Vagina (tissue), 2 donors: ENCODE results near the gene CFAP52. TPM values are rescaled to one million over a fixed set of nuclear protein-coding genes. Genes with fewer than 3 reads are reported as not detected.

ENCODE experiments used
- DNase-seq, 2 donors: peaks; one replicate each; pipeline ENCODE4 v3.0.0-alpha.2; 2017; ENCODE audit errors: extremely low spot score in 2 of 2
- H3K27ac ChIP-seq: fragments of 200-600 bp; sonication (generic); one replicate; pipeline ENCODE4 v1.5.1; 2019
- H3K27me3 ChIP-seq: fragments of 200-600 bp; sonication (generic); one replicate; pipeline ENCODE4 v1.5.1; 2019
- H3K36me3 ChIP-seq, 2 donors: fragments of 200-600 bp; sonication (generic); one replicate each; pipeline ENCODE4 v1.5.1; 2017 to 2019
- H3K4me1 ChIP-seq: fragments of 200-600 bp; sonication (generic); one replicate; pipeline ENCODE4 v1.5.1; 2019
- H3K4me3 ChIP-seq, 2 donors: fragments of 200-600 bp; sonication (generic); 1 replicate in 1 of 2; 2 replicates in 1 of 2; pipeline ENCODE4 v1.5.1; 2016 to 2019
- H3K9me3 ChIP-seq: fragments of 200-600 bp; sonication (generic); one replicate; pipeline ENCODE4 v1.5.1; 2019
- POLR2A ChIP-seq, 2 donors: fragments of 450-650 bp; IDR thresholded peaks; one replicate each; pipeline ENCODE4 v1.6.1; 2017; ENCODE audit warnings: antibody characterized with exemption in 2 of 2, mild to moderate bottlenecking in 2 of 2, moderate library complexity in 2 of 2
- POLR2AphosphoS5 ChIP-seq, 2 donors: sonication (generic); formaldehyde crosslinking; IDR thresholded peaks; one replicate each; pipeline ENCODE4 v1.9.0; 2017; ENCODE audit warnings: antibody characterized with exemption in 2 of 2, mild to moderate bottlenecking in 2 of 2, low read depth in 1 of 2; ENCODE audit not compliant: insufficient read depth in 1 of 2
- intact Hi-C: fragments of 100-400 bp; cut with DNase I; formaldehyde crosslinking; loops from one replicate; pipeline ENCODE4 v1.15.1; 2023
- total RNA-seq: library from RNA; depleted of rRNA; stranded (reverse); fragments of >200 nt; gene quantifications from one replicate; pipeline ENCODE4 v1.2.3, GENCODE V29; 2016
- TF ChIP-seq, protein P1 (sequence below), 3 experiments: fragments of 450-650 bp in 2 of 3; fragments of 200-600 bp in 1 of 3; sonication (generic) in 1 of 3; IDR thresholded peaks; one replicate each; pipeline ENCODE4 v1.5.1; 2017 to 2019; ENCODE audit warnings: antibody characterized with exemption in 3 of 3, mild to moderate bottlenecking in 2 of 3, moderate library complexity in 2 of 3

Gene CFAP52
- total RNA-seq, 1 donor from 2014 or later = 2.5 TPM

DNA sequence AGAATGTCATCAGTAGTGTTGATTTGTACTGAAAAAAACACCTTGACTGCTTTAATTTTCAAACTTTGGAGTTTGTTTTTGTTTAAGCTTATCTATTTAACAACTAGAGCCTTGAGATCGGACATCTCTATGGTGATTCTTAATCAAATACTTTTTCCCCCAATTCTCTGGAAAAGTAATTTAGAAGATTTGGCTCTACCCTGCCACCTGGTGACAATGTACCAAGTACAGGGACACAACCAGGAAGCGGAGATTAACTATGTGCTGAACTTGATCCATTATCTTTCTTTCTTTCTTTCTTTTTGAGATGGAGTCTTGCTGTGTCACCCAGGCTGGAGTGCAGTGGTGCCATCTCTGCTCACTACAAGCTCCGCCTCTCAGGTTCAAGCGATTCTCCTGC, 99.6 kb downstream of the CFAP52 start:
- H3K4me1 ChIP-seq = no peaks in the 10 kb centered on the region
- H3K9me3 ChIP-seq = no peaks in the 10 kb centered on the region
- no peak for TF ChIP-seq POLR2A (IDR thresholded peaks at IDR 0.05)
- TF ChIP-seq, protein P1, sequence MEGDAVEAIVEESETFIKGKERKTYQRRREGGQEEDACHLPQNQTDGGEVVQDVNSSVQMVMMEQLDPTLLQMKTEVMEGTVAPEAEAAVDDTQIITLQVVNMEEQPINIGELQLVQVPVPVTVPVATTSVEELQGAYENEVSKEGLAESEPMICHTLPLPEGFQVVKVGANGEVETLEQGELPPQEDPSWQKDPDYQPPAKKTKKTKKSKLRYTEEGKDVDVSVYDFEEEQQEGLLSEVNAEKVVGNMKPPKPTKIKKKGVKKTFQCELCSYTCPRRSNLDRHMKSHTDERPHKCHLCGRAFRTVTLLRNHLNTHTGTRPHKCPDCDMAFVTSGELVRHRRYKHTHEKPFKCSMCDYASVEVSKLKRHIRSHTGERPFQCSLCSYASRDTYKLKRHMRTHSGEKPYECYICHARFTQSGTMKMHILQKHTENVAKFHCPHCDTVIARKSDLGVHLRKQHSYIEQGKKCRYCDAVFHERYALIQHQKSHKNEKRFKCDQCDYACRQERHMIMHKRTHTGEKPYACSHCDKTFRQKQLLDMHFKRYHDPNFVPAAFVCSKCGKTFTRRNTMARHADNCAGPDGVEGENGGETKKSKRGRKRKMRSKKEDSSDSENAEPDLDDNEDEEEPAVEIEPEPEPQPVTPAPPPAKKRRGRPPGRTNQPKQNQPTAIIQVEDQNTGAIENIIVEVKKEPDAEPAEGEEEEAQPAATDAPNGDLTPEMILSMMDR (IDR thresholded peaks at IDR 0.05) = no peak
- TF ChIP-seq POLR2AphosphoS5 (IDR thresholded peaks at IDR 0.05; ENCODE audit: insufficient read depth in 1 of 2, low read depth in 1 of 2) = no peak
- no peak overlapping the region for H3K4me3 ChIP-seq
- intact Hi-C loops = no loop called here
- H3K27ac ChIP-seq = no peak overlapping the region
- H3K36me3 ChIP-seq = no peaks in the 10 kb centered on the region
- no peak for DNase-seq
- no peaks in the 10 kb centered on the region for H3K27me3 ChIP-seq

DNA sequence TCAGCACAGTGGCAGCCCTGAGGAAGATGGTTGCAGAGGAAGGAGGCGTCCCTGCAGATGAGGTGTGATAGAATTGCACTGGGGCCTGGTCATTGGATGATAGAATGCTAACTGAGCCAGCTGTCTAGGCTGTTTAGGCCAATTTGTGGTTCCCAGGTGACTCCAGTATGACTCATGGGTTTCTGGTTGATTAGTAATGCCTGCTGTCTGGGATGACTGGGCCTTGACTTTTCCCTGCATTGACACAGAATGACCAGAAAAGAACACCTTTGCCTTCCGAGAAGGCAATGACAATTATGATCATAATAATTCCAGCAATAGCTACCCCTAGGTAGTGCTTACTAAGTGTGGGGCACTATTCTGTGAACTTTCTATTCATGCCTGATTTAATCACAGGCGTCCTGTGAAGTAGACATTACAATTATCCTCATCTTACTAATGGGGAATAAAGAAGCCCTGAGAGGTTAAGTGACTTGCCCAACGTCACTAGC, 100.4 kb downstream of the CFAP52 start:
- intact Hi-C loops = no loop called here
- H3K4me3 ChIP-seq = no peak overlapping the region
- DNase-seq = no peak
- TF ChIP-seq POLR2AphosphoS5 (IDR thresholded peaks at IDR 0.05; ENCODE audit: insufficient read depth in 1 of 2, low read depth in 1 of 2) (no peak), POLR2A (IDR thresholded peaks at IDR 0.05) (no peak)
- TF ChIP-seq, protein P1 (IDR thresholded peaks at IDR 0.05) = no peak
- no peaks in the 10 kb centered on the region for H3K9me3 ChIP-seq
- H3K27me3 ChIP-seq = no peaks in the 10 kb centered on the region
- no peak overlapping the region for H3K27ac ChIP-seq
- no peaks in the 10 kb centered on the region for H3K4me1 ChIP-seq
- no peaks in the 10 kb centered on the region for H3K36me3 ChIP-seq

DNA sequence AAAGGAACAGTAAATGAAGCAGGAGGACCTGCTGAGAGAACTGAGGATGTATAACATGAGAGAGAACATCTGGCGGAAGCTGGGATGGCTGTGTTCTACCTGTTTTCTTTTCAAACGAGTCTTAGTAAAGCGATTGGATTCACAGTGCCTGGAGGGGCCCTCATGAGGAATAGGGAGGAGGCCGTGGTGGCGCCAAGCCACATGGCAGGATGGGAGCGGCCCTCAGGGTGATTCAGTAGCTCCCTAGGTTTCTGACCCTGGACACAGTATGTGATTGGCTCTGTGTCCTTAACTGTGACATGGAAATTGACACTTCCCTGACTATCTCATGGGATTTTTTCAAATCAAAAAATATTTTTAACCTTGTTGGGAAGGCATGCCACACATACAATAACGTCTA, 101.0 kb downstream of the CFAP52 start:
- H3K27me3 ChIP-seq = no peaks in the 10 kb centered on the region
- TF ChIP-seq, protein P1 (IDR thresholded peaks at IDR 0.05) = no peak
- TF ChIP-seq POLR2A (IDR thresholded peaks at IDR 0.05) = no peak
- TF ChIP-seq POLR2AphosphoS5 (IDR thresholded peaks at IDR 0.05; ENCODE audit: insufficient read depth in 1 of 2, low read depth in 1 of 2) = no peak
- H3K9me3 ChIP-seq = no peaks in the 10 kb centered on the region
- H3K36me3 ChIP-seq = no peaks in the 10 kb centered on the region
- DNase-seq = no peak
- H3K4me1 ChIP-seq = no peaks in the 10 kb centered on the region
- no peak overlapping the region for H3K4me3 ChIP-seq
- no peak overlapping the region for H3K27ac ChIP-seq
- intact Hi-C loops = no loop called here

DNA sequence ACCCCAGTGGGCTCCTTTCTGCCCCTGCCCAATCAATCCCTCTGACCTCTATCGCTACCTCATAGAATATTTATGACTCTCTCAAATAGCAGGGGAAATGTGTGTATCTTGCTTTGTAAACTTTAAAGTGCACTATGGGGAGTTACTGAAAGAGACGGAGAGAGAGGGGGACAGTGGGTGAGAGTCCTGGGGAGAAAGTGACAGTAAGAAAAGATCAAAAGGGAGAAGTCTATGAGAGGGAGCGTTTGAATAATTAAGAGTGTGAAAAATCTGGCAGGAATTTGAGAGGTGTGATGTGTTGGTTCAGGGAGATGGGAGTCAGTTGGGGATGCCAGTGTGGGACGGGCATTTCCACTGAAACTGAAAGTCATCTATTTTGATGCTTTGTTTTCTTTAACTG, 101.5 kb downstream of the CFAP52 start:
- Histone ChIP-seq H3K9me3 (no peaks in the 10 kb centered on the region), H3K36me3 (no peaks in the 10 kb centered on the region), H3K4me3 (no peak overlapping the region), H3K4me1 (no peaks in the 10 kb centered on the region), H3K27ac (no peak overlapping the region), H3K27me3 (no peaks in the 10 kb centered on the region)
- DNase-seq = no peak
- intact Hi-C loops = no loop called here
- no peak for TF ChIP-seq POLR2AphosphoS5 (IDR thresholded peaks at IDR 0.05; ENCODE audit: insufficient read depth in 1 of 2, low read depth in 1 of 2)
- TF ChIP-seq, protein P1 (IDR thresholded peaks at IDR 0.05) = no peak
- TF ChIP-seq POLR2A (IDR thresholded peaks at IDR 0.05) = no peak

DNA sequence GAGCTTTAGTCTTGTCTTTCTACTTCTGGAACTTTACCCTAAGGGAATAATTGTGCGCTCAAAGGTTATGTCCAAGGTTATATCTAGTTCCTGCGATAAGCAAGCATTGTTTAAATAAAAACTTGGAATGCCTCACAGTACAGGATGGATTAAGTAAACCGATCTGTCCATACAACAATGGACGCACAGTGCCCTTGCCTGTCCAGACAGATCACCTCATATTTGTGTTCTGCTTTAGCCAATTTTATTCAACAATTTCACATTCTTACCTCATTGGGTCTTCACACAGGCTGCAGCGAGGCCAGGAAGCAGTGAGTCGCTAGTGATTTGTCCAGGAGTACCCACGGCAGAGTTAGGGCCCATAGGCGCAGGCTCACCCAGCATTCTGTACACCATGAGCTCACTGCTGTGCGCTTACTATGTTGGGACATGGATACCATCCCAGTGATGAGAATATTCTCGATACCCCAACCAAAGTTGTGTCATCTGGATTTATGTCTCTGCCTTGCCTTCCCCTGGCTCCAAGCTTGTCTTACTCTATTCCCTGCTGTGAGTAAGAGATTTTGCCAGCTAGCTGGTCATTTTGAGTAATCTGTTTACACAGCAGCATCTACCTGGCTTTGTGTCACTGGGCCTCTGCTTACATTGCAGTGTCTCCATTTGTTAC, 108.6 kb downstream of the CFAP52 start:
- Histone ChIP-seq H3K27me3 (no peaks in the 10 kb centered on the region), H3K27ac (no peak overlapping the region)

More for the DNA sequence above, 108.6 kb downstream of the CFAP52 start:
- H3K4me3 ChIP-seq = no peak overlapping the region
- no peaks in the 10 kb centered on the region for H3K4me1 ChIP-seq
- no peak for TF ChIP-seq POLR2AphosphoS5 (IDR thresholded peaks at IDR 0.05; ENCODE audit: insufficient read depth in 1 of 2, low read depth in 1 of 2)
- TF ChIP-seq POLR2A (IDR thresholded peaks at IDR 0.05) = no peak
- TF ChIP-seq, protein P1 (IDR thresholded peaks at IDR 0.05) = no peak
- H3K9me3 ChIP-seq = no peaks in the 10 kb centered on the region
- intact Hi-C loops = no loop called here
- no peaks in the 10 kb centered on the region for H3K36me3 ChIP-seq
- no peak for DNase-seq
